Mesenchymal stem cell (in vitro differentiated cells and primary cell): Measurements from ENCODE around the gene DDX11. TPM values are rescaled to one million over a fixed set of nuclear protein-coding genes. Genes with fewer than 3 reads are reported as not detected.
"Not testable (repeated sequence)": the region's sequence is repeated elsewhere in the genome, so short reads cannot be mapped to it uniquely, and the experiment has no call there.

Source experiments
- DNase-seq: peaks from one replicate; pipeline ENCODE4 v3.0.0-alpha.2; 2013
- H2AFZ ChIP-seq: one replicate; pipeline ENCODE4 v1.6.1; 2013; ENCODE audit warnings: low read depth, mild to moderate bottlenecking, control low read depth, inconsistent platforms, low read length, moderate library complexity
- H2AK5ac ChIP-seq: 2 replicates; pipeline ENCODE4 v1.6.1; 2013; ENCODE audit warnings: low read length, moderate library complexity, mild to moderate bottlenecking, inconsistent platforms; ENCODE audit not compliant: severe bottlenecking
- H2BK120ac ChIP-seq: one replicate; pipeline ENCODE4 v1.6.1; 2013; ENCODE audit warnings: low read depth, mild to moderate bottlenecking, inconsistent platforms, low read length, moderate library complexity
- H2BK12ac ChIP-seq, 2 experiments: one replicate each; pipeline ENCODE4 v1.6.1; 2013; ENCODE audit warnings: inconsistent platforms in 2 of 2, low read length in 2 of 2, mild to moderate bottlenecking in 2 of 2, moderate library complexity in 2 of 2, control low read depth in 1 of 2
- H2BK15ac ChIP-seq: one replicate; pipeline ENCODE4 v1.6.1; 2013; ENCODE audit warnings: mild to moderate bottlenecking, low read depth, inconsistent platforms; ENCODE audit not compliant: poor library complexity, severe bottlenecking
- H2BK5ac ChIP-seq: 2 replicates; pipeline ENCODE4 v1.6.1; 2013; ENCODE audit warnings: low read depth, mild to moderate bottlenecking, low read length, control low read depth, inconsistent platforms; ENCODE audit not compliant: poor library complexity, severe bottlenecking
- H3K14ac ChIP-seq, 2 experiments: one replicate each; pipeline ENCODE4 v1.6.1; 2013; ENCODE audit warnings: inconsistent platforms in 2 of 2, low read length in 2 of 2, control low read depth in 1 of 2, mild to moderate bottlenecking in 1 of 2, moderate library complexity in 1 of 2
- H3K18ac ChIP-seq, 2 experiments: one replicate each; pipeline ENCODE4 v1.6.1; 2013; ENCODE audit warnings: inconsistent platforms in 2 of 2, low read length in 2 of 2, control low read depth in 1 of 2, low read depth in 1 of 2, mild to moderate bottlenecking in 1 of 2
- H3K23ac ChIP-seq, 2 experiments: one replicate each; pipeline ENCODE4 v1.6.1; 2013; ENCODE audit warnings: inconsistent platforms in 2 of 2, low read length in 2 of 2, mild to moderate bottlenecking in 2 of 2, moderate library complexity in 2 of 2, control low read depth in 1 of 2
- H3K27ac ChIP-seq: 2 replicates; pipeline ENCODE4 v1.5.1; 2013; ENCODE audit warnings: mild to moderate bottlenecking, moderate library complexity, low read length, control low read depth, inconsistent platforms; ENCODE audit not compliant: poor library complexity, severe bottlenecking
- H3K27me3 ChIP-seq, 2 experiments: 2 replicates each; pipeline versions ENCODE4 v1.6.1 to v1.7.0; 2013; ENCODE audit warnings: low read length in 2 of 2, mild to moderate bottlenecking in 2 of 2, moderate library complexity in 2 of 2, control low read depth in 1 of 2, inconsistent platforms in 1 of 2; ENCODE audit not compliant: control insufficient read depth in 1 of 2, insufficient read depth in 1 of 2
- H3K36me3 ChIP-seq, 2 experiments: 2 replicates each; pipeline versions ENCODE4 v1.6.1 to v1.7.0; 2013; ENCODE audit warnings: low read length in 2 of 2, control low read depth in 1 of 2, inconsistent platforms in 1 of 2, low read depth in 1 of 2, mild to moderate bottlenecking in 1 of 2; ENCODE audit not compliant: insufficient read depth in 2 of 2, control insufficient read depth in 1 of 2
- H3K4ac ChIP-seq, 2 experiments: one replicate each; pipeline ENCODE4 v1.6.1; 2013; ENCODE audit warnings: inconsistent platforms in 2 of 2, low read length in 2 of 2, mild to moderate bottlenecking in 2 of 2, moderate library complexity in 2 of 2, control low read depth in 1 of 2, low read depth in 1 of 2
- H3K4me1 ChIP-seq: 2 replicates; pipeline ENCODE4 v1.6.1; 2013; ENCODE audit warnings: low read depth, low read length, control low read depth; ENCODE audit not compliant: control insufficient read depth, insufficient read depth
- H3K4me2 ChIP-seq: 2 replicates; pipeline ENCODE4 v1.6.1; 2013; ENCODE audit warnings: low read length, mild to moderate bottlenecking, inconsistent platforms; ENCODE audit not compliant: poor library complexity, severe bottlenecking
- H3K4me3 ChIP-seq, 2 experiments: 2 replicates each; pipeline versions ENCODE4 v1.5.1 to v1.7.0; 2013; ENCODE audit warnings: low read length in 2 of 2, mild to moderate bottlenecking in 2 of 2, control low read depth in 1 of 2, low read depth in 1 of 2; ENCODE audit not compliant: insufficient read depth in 1 of 2
- H3K79me1 ChIP-seq: replicated peaks from 2 replicates; pipeline ENCODE4 v1.6.1; 2013; ENCODE audit warnings: mild to moderate bottlenecking, control low read depth, low read length, inconsistent platforms; ENCODE audit not compliant: poor library complexity, severe bottlenecking
- H3K9ac ChIP-seq: 2 replicates; pipeline ENCODE4 v1.7.0; 2013; ENCODE audit warnings: mild to moderate bottlenecking, low read length, moderate library complexity
- H3K9me3 ChIP-seq: 2 replicates; pipeline ENCODE4 v1.7.0; 2013; ENCODE audit warnings: mild to moderate bottlenecking, low read length; ENCODE audit not compliant: control insufficient read depth
- H4K8ac ChIP-seq: one replicate; pipeline ENCODE4 v1.6.1; 2013; ENCODE audit warnings: inconsistent platforms, mild to moderate bottlenecking, low read length, moderate library complexity
- H4K91ac ChIP-seq: one replicate; pipeline ENCODE4 v1.6.1; 2013; ENCODE audit warnings: mild to moderate bottlenecking, low read length, inconsistent platforms
- WGBS: methylation state at CpG from one replicate; pipeline ENCODE4 v1.1.7; 2013; ENCODE audit warnings: mixed read lengths; 5-methylcytosine and 5-hydroxymethylcytosine counted together
- polyA plus RNA-seq, 2 experiments: library from polyadenylated mRNA; stranded (reverse); fragments of 200-250 nt; gene quantifications; one replicate each; pipeline ENCODE4 v1.2.3, GENCODE V29; 2013

The DDX11 gene
- polyA plus RNA-seq (2013, experiment 1 of 2) = 7.9 TPM
- 6.7 TPM for polyA plus RNA-seq (2013, experiment 2 of 2)

DNA sequence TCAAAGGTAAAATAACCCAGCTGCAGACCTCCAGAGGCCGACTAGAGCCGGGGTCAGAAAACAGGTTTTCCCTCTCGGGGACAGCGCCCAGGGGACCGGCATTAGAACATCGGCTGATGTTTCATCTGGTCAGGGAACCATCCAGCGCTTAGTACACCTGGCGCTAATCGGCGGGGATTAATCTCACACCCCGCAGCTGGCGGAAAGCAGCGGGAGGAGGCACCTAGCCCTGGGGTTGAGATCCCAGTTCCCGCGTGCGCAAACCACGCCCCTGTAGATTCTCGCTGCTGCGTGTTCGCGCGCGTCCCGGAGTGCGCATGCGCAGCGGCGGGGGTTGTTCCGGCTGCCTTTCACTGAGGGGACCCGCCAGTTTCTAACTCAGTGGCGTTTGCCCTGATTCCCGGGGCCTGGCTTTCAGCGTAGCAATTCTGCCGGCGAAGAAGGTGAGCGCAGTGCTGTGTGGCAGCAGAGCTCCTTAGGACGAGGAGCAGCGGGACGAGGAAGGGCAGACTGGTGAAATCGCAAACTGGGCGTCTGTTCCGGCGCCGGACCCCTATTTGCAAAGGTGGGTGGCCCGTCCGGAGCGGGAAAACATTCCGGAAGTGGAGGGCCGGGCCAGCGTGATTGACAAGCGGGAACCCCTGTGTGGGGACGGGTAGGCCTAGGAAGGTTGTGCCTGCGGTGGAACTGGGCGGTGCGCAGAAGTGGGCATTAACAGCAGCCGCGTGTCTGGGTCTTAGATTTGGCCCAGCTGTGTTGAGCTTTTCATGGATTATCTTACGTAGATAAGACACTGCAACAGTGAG, at the start of gene DDX11:
DDX11 (plus strand) TSS at position 334 of the 806 bp plus-strand sequence. CDS start 4,534 bp downstream, outside the sequence.
- H2AFZ ChIP-seq = peak within 1 kb of the TSS; percentile 53
- H3K9me3 ChIP-seq, H2BK5ac ChIP-seq, H3K79me1 ChIP-seq, H3K27me3 ChIP-seq, H3K4me1 ChIP-seq, H2BK12ac ChIP-seq, H2AK5ac ChIP-seq, H3K23ac ChIP-seq, H4K8ac ChIP-seq, H3K14ac ChIP-seq, H3K36me3 ChIP-seq, H2BK120ac ChIP-seq, H2BK15ac ChIP-seq: not testable (repeated sequence)
- peak within 1 kb of the TSS; percentile 41 for H4K91ac ChIP-seq
- H3K9ac ChIP-seq = peak within 1 kb of the TSS; percentile 89
- H3K27ac ChIP-seq = peak within 1 kb of the TSS; percentile 71
- peak within 1 kb of the TSS in 1 of 2 experiments; percentile 48 for H3K18ac ChIP-seq
- WGBS = under 1% methylated on average over 58 of the region's 58 CpGs
- peak within 1 kb of the TSS; percentile 68 to 89 for H3K4me3 ChIP-seq
- peak; percentile 94 for DNase-seq
- peak within 1 kb of the TSS in 1 of 2 experiments; percentile 47 for H3K4ac ChIP-seq
- peak within 1 kb of the TSS; percentile 75 for H3K4me2 ChIP-seq

- Histone ChIP-seq H3K4ac (no peak overlapping the region), H2AFZ (no peak overlapping the region), H4K91ac (no peak overlapping the region), H3K4me1 (no peaks in the 10 kb centered on the region), H2BK5ac (no peak overlapping the region), H3K23ac (no peak overlapping the region), H2BK15ac (no peak overlapping the region), H3K18ac (no peak overlapping the region), H4K8ac (no peak overlapping the region), H3K27ac (no peak overlapping the region), H2BK12ac (no peak overlapping the region), H3K27me3 (peaks cover 0 to 9% of the 10 kb centered on the region in 2 experiments), H3K9ac (no peak overlapping the region), H3K9me3 (no peaks in the 10 kb centered on the region), H3K14ac (no peak overlapping the region), H3K79me1 (no peaks in the 10 kb centered on the region), H3K4me3 (no peak overlapping the region), H3K4me2 (no peak overlapping the region), H2BK120ac (no peak overlapping the region), H2AK5ac (no peak overlapping the region), H3K36me3 (no peaks in the 10 kb centered on the region)
- 84% methylated on average over 6 of the region's 7 CpGs for WGBS
- DNase-seq = no peak
Measured at GRCh38 chr12:31026202-31026601, 47.5 kb upstream of the DDX11 start.

DNA sequence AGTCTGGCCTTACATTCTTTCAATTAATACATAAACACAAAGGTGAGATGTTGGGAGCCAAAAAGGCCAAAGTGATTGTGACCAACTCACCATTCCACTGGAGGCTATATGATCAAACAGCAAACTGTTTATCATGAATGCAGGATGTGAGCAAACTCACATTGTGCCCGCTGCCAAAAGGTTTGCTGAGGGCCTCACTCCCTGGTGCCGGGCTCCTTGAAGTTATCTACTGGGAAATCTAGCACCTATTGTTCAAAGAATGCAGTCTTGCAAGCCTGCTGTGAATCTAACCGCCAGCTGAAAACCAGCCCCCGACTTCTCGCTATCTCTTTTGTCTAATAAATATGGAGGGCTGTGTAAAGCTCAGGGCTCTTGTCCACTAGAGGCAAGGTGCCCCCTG, 46.7 kb upstream of the DDX11 start:
- DNase-seq, H3K36me3 ChIP-seq, H3K79me1 ChIP-seq, H3K27me3 ChIP-seq, H3K4ac ChIP-seq, H3K9ac ChIP-seq, H2BK15ac ChIP-seq, H3K23ac ChIP-seq, H2BK12ac ChIP-seq, H4K91ac ChIP-seq, H4K8ac ChIP-seq, H3K27ac ChIP-seq, H2AFZ ChIP-seq, H3K14ac ChIP-seq, H2BK5ac ChIP-seq, H2AK5ac ChIP-seq, H3K4me2 ChIP-seq, H3K4me3 ChIP-seq, H3K4me1 ChIP-seq, H2BK120ac ChIP-seq, H3K9me3 ChIP-seq, H3K18ac ChIP-seq: not testable (repeated sequence)
- 71% methylated on average over 5 of the region's 5 CpGs for WGBS

DNA sequence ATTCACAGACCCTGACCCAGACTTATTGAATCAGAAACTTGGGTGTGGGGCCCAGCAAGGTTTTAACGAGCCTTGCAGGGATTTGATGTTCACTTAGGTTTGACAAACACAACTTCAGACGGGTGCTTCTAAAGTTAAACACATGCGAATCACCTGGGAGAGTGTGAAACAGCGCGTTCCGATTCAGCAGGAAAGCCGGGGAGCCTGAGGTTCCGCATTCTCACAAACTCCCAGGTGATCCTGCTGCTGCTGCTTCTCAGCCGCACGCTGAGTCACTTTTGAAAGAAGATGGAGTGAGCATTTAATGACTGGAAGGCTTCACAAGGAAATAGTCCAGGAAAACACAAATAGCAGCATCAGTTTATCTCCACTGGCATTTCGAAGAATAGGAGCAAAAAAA, 44.2 kb upstream of the DDX11 start:
- Histone ChIP-seq H4K8ac (no peak overlapping the region), H3K4me2 (no peak overlapping the region), H3K27me3 (peaks cover 0 to 4% of the 10 kb centered on the region in 2 experiments), H3K4ac (no peak overlapping the region), H2BK15ac (no peak overlapping the region), H3K4me3 (no peak overlapping the region), H2BK12ac (no peak overlapping the region), H3K36me3 (no peaks in the 10 kb centered on the region), H2AK5ac (no peak overlapping the region), H3K18ac (no peak overlapping the region), H2BK120ac (no peak overlapping the region), H2AFZ (no peak overlapping the region), H3K14ac (no peak overlapping the region), H3K79me1 (no peaks in the 10 kb centered on the region), H3K23ac (no peak overlapping the region), H2BK5ac (no peak overlapping the region), H3K9ac (no peak overlapping the region), H4K91ac (no peak overlapping the region), H3K4me1 (peaks cover 5% of the 10 kb centered on the region), H3K27ac (no peak overlapping the region), H3K9me3 (no peaks in the 10 kb centered on the region)
- 83% methylated on average over 11 of the region's 11 CpGs for WGBS
- DNase-seq = no peak
